Pancreas (tissue), 10 donors: ENCODE data around the gene IL4I1. TPM values are rescaled to one million over a fixed set of nuclear protein-coding genes. Genes with fewer than 3 reads are reported as not detected.

Experiments
- ATAC-seq, 4 donors: fragments of 200-7000 bp; cut with Tn5 transposase; one replicate each; pipeline versions ENCODE4 v1.8.0 to v1.9.1; 2020; ENCODE audit warnings: mild to moderate bottlenecking in 4 of 4, moderate library complexity in 4 of 4
- DNase-seq, 6 donors: peaks; one replicate each; pipeline ENCODE4 v3.0.0-alpha.2; 2020
- FAIRE-seq: peaks from 2 replicates; lab custom pipeline; 2012; peaks lifted over from hg19 to GRCh38; lab: Jason Lieb, UNC
- H3K27ac ChIP-seq, 4 donors: fragments of 200-600 bp; sonication (generic); 1 replicate in 3 of 4; 2 replicates in 1 of 4; pipeline versions ENCODE4 v1.5.0 to v1.8.0; 2020
- H3K27me3 ChIP-seq, 4 donors: fragments of 200-600 bp; one replicate each; pipeline ENCODE4 v1.8.0; 2021
- H3K36me3 ChIP-seq, 3 donors: fragments of 200-600 bp; sonication (generic) in 1 of 3; one replicate each; pipeline versions ENCODE4 v1.5.0 to v1.8.0; 2020 to 2021
- H3K4me1 ChIP-seq, 3 donors: fragments of 200-600 bp; one replicate each; pipeline ENCODE4 v1.8.0; 2021
- H3K4me3 ChIP-seq, 4 donors: fragments of 200-600 bp; sonication (generic) in 2 of 4; one replicate each; pipeline versions ENCODE4 v1.5.0 to v1.8.0; 2020 to 2021
- H3K9me3 ChIP-seq, 4 donors: fragments of 200-600 bp; one replicate each; pipeline ENCODE4 v1.8.0; 2021
- CTCF ChIP-seq, 4 donors: fragments of 200-600 bp; sonication (generic) in 3 of 4; IDR thresholded peaks; one replicate each; pipeline versions ENCODE4 v1.5.0 to v1.8.0; 2021; ENCODE audit warnings: antibody characterized with exemption in 4 of 4
- WGBS, 2 donors: extraction: QIAGEN DNeasy Blood & Tissue Kit; methylation state at CpG; one replicate each; pipeline ENCODE4 v1.1.7; 2013; 5-methylcytosine and 5-hydroxymethylcytosine counted together
- intact Hi-C, 3 donors: fragments of 100-400 bp; cut with DNase I; formaldehyde crosslinking; loops; one replicate each; pipeline versions ENCODE4 v1.11.1 to v1.14.2; 2022
- polyA plus RNA-seq, 2 donors: library from polyadenylated mRNA; stranded (reverse); fragments of 200-250 nt; gene quantifications; one replicate each; pipeline ENCODE4 v1.2.3, GENCODE V29; 2013
- total RNA-seq, 6 donors: library from RNA; stranded (reverse); fragmentation: NEBNext Ultra II Directional in 4 of 6; extraction: Animal tissue kit (Norgen Biotek cat#: 25700) in 4 of 6; gene quantifications; one replicate each; pipeline versions ENCODE4 v1.2.1 to v1.2.4, GENCODE V29; 2021 to 2023
- donor health status: healthy with polysubstance abuse.
- donor health status: DM: no; HTN: no; CAD: no; lungs with moderate emphysema.
- donor health status: DM: no; HTN: no; CAD: no.
- donor health status: control.
- donor health status: control.
- donor health status: Bipolar disorder and iron deficiency.
- donor health status: DM: yes; HTN: yes; CAD: no.
- donor health status: DM: no; HTN: no; CAD: no.
- donor health status: DM: no; HTN: no; CAD: no.
- donor health status: DM: yes; HTN: yes; CAD: no.

IL4I1 gene
- total and polyA plus RNA-seq, 8 donors = 0.23 to 4.0 (median 0.63) TPM

GRCh38 chr19:49892716-49893115, 4.0 kb downstream of the IL4I1 start:
- H3K36me3 ChIP-seq = no peaks in the 10 kb centered on the region
- no peak for FAIRE-seq

GRCh38 chr19:49891393-49891792, 5.3 kb downstream of the IL4I1 start:
- ATAC-seq (no peak), DNase-seq (no peak)

More at GRCh38 chr19:49892716-49893115, 4.0 kb downstream of the IL4I1 start:
- Histone ChIP-seq H3K4me3 (no peak overlapping the region), H3K4me1 (no peaks in the 10 kb centered on the region), H3K27me3 (no peaks in the 10 kb centered on the region), H3K27ac (no peak overlapping the region), H3K9me3 (no peaks in the 10 kb centered on the region)
- DNase-seq = no peak
- ATAC-seq = no peak
- 91 to 92% methylated on average over 1 of the region's 1 CpG for WGBS, 2 donors
- intact Hi-C loops = no loop called here
- no peak for TF ChIP-seq CTCF (IDR thresholded peaks at IDR 0.05)

DNA sequence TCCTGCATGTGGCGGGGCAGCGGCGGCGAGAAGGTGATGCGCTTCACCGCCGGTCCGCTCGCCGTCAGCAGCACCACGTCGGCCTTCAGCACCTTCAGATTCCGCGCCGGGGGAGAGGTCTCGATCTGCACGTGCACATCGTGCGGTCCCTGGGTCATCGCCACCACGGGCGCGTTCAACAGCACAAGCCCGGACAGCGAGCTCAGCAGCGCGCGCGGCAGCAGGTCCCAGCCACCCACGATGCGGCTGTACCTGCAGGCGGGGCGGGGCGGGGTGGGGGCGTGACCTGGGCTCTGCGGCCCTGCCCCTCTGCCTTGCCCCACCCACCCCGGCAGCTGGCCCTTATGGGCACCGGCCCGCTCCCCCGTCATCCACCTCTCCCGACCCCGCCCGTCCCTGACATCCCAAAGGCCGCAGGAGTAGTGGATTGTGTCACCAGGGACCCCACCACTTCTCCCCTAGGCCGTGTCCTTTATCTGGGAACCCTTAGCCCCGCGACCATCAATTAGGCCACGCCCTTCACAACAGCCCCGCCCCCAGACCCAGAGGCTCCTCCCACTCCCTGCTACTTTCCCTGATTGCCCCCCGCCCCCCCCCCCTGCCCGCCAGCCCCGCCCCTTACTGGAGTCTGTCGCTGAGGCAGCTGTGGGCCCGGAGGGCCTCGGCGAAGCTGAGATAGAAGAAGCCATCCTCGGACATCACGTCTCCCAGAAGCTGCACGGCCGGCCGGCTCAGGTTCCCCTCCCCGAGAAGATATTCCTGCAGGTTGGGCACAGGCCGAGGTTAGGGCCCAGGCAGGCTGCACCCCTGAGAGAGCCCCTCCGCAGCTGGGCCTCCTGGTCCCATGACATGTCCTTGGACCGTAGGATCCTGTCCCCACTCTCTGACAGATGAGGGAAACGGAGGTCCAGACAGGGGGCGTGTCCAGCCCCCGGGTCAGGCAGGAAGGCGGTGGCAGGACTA, 6.1 kb downstream of the IL4I1 start:
- ATAC-seq = peak; percentile 72 to 87 (median 74)
- FAIRE-seq = no peak
- Histone ChIP-seq H3K27me3 (no peaks in the 10 kb centered on the region), H3K9me3 (no peaks in the 10 kb centered on the region), H3K27ac (no peak overlapping the region), H3K4me3 (peak overlapping the region in 3 of 4 donors; percentile 18 to 26 (median 19)), H3K36me3 (no peaks in the 10 kb centered on the region), H3K4me1 (no peaks in the 10 kb centered on the region)
- no peak for TF ChIP-seq CTCF (IDR thresholded peaks at IDR 0.05)
- DNase-seq = peak in 5 of 6 donors; percentile 50 to 83 (median 69)
- intact Hi-C loops = no loop called here
- WGBS, 2 donors = 16 to 18% methylated on average over 65 to 69 of the region's 69 CpGs

More at GRCh38 chr19:49891393-49891792, 5.3 kb downstream of the IL4I1 start:
- no peaks in the 10 kb centered on the region for H3K4me1 ChIP-seq
- H3K27ac ChIP-seq = no peak overlapping the region
- intact Hi-C loops = no loop called here
- TF ChIP-seq CTCF (IDR thresholded peaks at IDR 0.05) = no peak
- FAIRE-seq = no peak
- no peaks in the 10 kb centered on the region for H3K36me3 ChIP-seq
- H3K27me3 ChIP-seq = no peaks in the 10 kb centered on the region
- no peaks in the 10 kb centered on the region for H3K9me3 ChIP-seq
- H3K4me3 ChIP-seq = no peak overlapping the region
- 86 to 90% methylated on average over 17 of the region's 17 CpGs for WGBS, 2 donors

DNA sequence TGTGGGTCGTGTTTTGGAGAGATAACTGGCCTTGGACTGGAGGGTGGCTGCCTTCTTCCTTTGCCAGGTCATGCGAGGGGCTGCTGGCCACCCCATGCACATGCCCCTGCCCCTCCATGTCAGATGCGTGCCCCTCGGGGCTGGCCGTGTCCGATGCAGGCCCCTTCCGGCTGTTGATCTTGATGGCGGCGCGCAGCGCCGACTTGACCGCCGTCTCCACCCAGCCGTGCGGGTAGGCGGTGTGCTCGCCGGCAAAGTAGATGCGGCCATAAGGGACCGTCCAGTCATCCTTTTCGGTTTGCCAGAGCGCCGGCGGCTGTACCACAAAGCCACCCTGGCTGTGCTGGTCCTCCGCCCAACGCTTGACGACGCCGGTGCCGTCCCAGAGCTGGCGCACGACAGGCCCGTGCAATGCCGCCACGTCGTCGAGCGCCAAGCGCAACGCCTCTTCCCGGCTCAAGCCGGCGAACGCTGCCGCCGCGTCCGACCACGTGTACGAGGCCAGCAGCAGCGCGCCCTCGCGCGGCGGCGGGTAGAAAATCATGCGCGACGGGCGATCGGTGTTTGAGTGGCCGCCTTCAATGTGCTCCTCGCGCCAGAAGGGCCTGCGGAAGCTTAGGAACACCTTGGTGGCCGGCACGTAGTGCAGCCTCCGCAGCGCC, 6.9 kb downstream of the IL4I1 start:
- FAIRE-seq (no peak), DNase-seq (peak; percentile 38 to 87 (median 66)), ATAC-seq (peak; percentile 65 to 87 (median 78))
- intact Hi-C loops = no loop called here
- no peaks in the 10 kb centered on the region for H3K9me3 ChIP-seq
- H3K27me3 ChIP-seq = no peaks in the 10 kb centered on the region
- peak; percentile 46 to 71 (median 60) for TF ChIP-seq CTCF (IDR thresholded peaks at IDR 0.05)
- peaks cover 0 to 8% (median under 1%) of the 10 kb centered on the region in 3 donors for H3K36me3 ChIP-seq
- H3K27ac ChIP-seq = no peak overlapping the region
- no peaks in the 10 kb centered on the region for H3K4me1 ChIP-seq
- peak overlapping the region in 3 of 4 donors; percentile 18 to 26 (median 19) for H3K4me3 ChIP-seq
- 22 to 26% methylated on average over 71 of the region's 71 CpGs for WGBS, 2 donors
